ENCODE data around the gene IBA57. TPM values are rescaled to one million over a fixed set of nuclear protein-coding genes. Genes with fewer than 3 reads are reported as not detected.

IBA57 gene
- total RNA-seq, 2 experiments from 2014 or later = 9.1 to 9.9 TPM

DNA sequence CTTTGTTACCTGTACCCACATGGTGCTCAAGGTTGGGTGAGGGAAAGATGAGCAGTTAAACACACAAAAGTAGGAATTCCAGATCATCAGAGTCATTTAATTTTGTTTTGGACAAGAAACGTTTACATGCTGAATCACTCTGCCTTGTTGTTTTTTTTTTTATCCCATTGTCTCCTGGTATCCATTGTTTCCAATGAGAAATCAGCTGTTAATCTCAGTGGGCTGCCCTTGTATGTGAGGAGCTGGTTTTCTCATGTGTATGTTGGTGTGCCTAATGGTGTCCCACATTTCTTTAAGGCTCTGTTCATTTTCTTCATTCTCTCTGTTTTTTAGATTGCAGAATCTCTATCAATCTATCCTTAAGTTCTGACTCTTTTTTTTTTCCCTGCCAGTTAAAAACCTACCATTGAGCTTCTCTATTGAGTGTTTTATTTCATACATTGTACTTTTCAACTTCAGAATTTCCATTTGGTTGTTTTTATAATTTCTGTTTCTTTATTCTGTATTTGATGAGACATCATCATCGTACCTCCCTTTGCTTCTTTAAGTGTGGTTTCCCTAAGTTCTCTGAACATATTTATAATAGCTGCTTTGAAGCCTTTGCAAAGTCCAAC is 33.5 kb downstream of the IBA57 start:
- Histone ChIP-seq H3K4me2 (ENCODE audit: low read length) (no peak overlapping the region), H3K9me3 (ENCODE audit: low read length) (peaks cover 20% of the 10 kb centered on the region; the same call in 1 of the 2 replicates), H2AFZ (ENCODE audit: low read length) (no peak overlapping the region), H4K20me1 (ENCODE audit: insufficient read depth, low read length) (no peaks in the 10 kb centered on the region), H3K4me1 (ENCODE audit: insufficient read depth, low read length, poor library complexity, severe bottlenecking) (no peaks in the 10 kb centered on the region), H3K79me2 (ENCODE audit: insufficient read depth, low read depth, low read length) (no peaks in the 10 kb centered on the region), H3K4me3 (ENCODE audit: low read depth, low read length, poor library complexity, severe bottlenecking) (no peak overlapping the region), H3K36me3 (ENCODE audit: insufficient read depth, low read length) (no peaks in the 10 kb centered on the region), H3K9me2 (ENCODE audit: insufficient read depth, low read length) (no peaks in the 10 kb centered on the region), H3K27ac (ENCODE audit: low read depth, low read length, poor library complexity, severe bottlenecking) (no peak overlapping the region)
- POLR2A ChIA-PET = interaction anchor here (0.7 kb wide), 1 partner anchor 21 kb away, joined by 3 read pairs; no protein-coding TSS in a partner anchor
- CTCF ChIA-PET (ENCODE audit: unreplicated experiment) = no interaction called here
- TF ChIP-seq EZH2phosphoT487 (IDR thresholded peaks at IDR 0.05; ENCODE audit: borderline replicate concordance, low read depth, low read length) = no peak
- TF ChIP-seq CTCF (conservative IDR thresholded peaks at IDR 0.05; ENCODE audit: low read length) = no peak
- DNase-seq (ENCODE audit: low spot score) = peak; percentile 29
- intact Hi-C loops (cut with micrococcal nuclease; ENCODE audit: unreplicated experiment) = no loop called here
- no TSS peak for BruUV-seq (replicated peaks)

DNA sequence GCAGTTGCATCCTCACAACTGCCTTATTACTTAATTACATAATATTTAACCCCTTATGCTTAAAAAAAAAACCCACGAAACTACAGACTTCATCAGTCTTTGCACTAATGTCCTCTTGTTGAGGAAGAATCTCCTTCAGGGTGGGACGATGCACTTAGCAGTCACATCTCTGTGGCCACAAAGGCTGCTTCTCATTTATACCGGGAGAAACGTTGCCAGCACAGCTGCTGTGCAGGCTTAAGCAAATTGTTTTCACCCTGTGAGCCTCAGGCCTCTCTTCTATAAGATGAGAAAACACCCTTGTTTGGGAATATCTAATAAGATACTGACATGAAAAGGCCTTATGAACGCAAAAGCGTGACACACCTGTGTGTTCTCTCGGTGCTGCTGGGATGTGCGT is 39.4 kb downstream of the IBA57 start:
- intact Hi-C loops (cut with micrococcal nuclease; ENCODE audit: unreplicated experiment) = no loop called here
- Histone ChIP-seq H3K4me1 (ENCODE audit: insufficient read depth, low read length, poor library complexity, severe bottlenecking) (no peaks in the 10 kb centered on the region), H2AFZ (ENCODE audit: low read length) (no peak overlapping the region), H3K79me2 (ENCODE audit: insufficient read depth, low read depth, low read length) (no peaks in the 10 kb centered on the region), H3K27ac (ENCODE audit: low read depth, low read length, poor library complexity, severe bottlenecking) (no peak overlapping the region), H3K4me3 (ENCODE audit: low read depth, low read length, poor library complexity, severe bottlenecking) (no peak overlapping the region), H3K9me3 (ENCODE audit: low read length) (peaks cover 5% of the 10 kb centered on the region; the same call in 1 of the 2 replicates), H3K36me3 (ENCODE audit: insufficient read depth, low read length) (no peaks in the 10 kb centered on the region), H3K9me2 (ENCODE audit: insufficient read depth, low read length) (no peaks in the 10 kb centered on the region), H3K4me2 (ENCODE audit: low read length) (no peak overlapping the region), H4K20me1 (ENCODE audit: insufficient read depth, low read length) (no peaks in the 10 kb centered on the region)
- DNase-seq (ENCODE audit: low spot score) = no peak
- TF ChIP-seq EZH2phosphoT487 (IDR thresholded peaks at IDR 0.05; ENCODE audit: borderline replicate concordance, low read depth, low read length) (no peak), CTCF (conservative IDR thresholded peaks at IDR 0.05; ENCODE audit: low read length) (no peak)
- POLR2A ChIA-PET = no interaction called here
- BruUV-seq (replicated peaks) = no TSS peak
- CTCF ChIA-PET (ENCODE audit: unreplicated experiment) = no interaction called here

DNA sequence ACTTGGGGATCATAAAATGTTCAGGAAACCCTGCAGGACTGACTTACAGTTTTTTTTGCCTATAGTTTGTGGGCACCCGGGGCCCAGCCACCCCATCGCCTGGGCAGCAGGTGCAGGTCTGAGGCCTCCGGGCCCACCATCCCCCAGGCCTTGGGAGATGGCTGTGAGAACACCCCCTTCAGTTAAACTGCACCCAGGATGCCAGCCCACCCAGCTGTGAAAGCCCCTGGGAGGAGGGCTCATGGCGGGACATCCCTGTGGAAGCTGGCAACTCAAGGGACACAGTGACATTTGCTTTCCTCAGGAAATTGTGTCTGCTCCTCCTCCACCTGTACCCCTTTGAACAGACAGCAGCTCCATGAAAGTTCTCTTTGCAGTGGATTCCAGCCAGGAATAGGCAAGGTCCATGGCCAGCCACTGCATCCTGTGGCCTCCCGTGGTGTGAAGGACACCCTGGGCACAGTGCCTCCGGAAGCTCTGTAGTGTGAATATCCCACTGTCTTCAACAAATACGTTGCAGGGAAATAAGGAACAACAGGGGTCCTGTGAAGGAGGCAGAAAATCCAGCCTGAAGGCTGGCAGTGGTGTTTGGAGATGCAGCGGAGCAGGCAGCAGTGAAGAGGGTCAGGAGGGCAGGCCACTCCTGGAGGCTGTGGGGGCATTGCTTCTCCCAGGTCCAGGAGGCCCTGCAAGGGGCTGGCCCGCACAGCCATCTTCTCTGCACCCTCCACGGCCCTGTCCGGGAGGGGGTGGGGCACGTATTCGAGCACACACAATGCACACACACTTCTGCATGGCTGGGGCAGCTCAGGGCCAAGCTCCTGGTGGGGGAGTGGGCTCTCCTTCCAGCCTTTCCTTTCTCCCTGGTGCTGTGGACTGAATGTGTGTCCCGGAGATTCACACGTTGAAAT is 40.2 kb downstream of the IBA57 start:
- BruUV-seq (replicated peaks) = no TSS peak
- no peak for TF ChIP-seq CTCF (conservative IDR thresholded peaks at IDR 0.05; ENCODE audit: low read length)
- no peak for TF ChIP-seq EZH2phosphoT487 (IDR thresholded peaks at IDR 0.05; ENCODE audit: borderline replicate concordance, low read depth, low read length)
- Histone ChIP-seq H3K4me1 (ENCODE audit: insufficient read depth, low read length, poor library complexity, severe bottlenecking) (no peaks in the 10 kb centered on the region), H3K9me3 (ENCODE audit: low read length) (no peaks in the 10 kb centered on the region), H3K4me3 (ENCODE audit: low read depth, low read length, poor library complexity, severe bottlenecking) (no peak overlapping the region), H3K36me3 (ENCODE audit: insufficient read depth, low read length) (no peaks in the 10 kb centered on the region), H2AFZ (ENCODE audit: low read length) (no peak overlapping the region), H3K9me2 (ENCODE audit: insufficient read depth, low read length) (no peaks in the 10 kb centered on the region), H3K27ac (ENCODE audit: low read depth, low read length, poor library complexity, severe bottlenecking) (no peak overlapping the region), H4K20me1 (ENCODE audit: insufficient read depth, low read length) (no peaks in the 10 kb centered on the region), H3K79me2 (ENCODE audit: insufficient read depth, low read depth, low read length) (no peaks in the 10 kb centered on the region), H3K4me2 (ENCODE audit: low read length) (no peak overlapping the region)
- ChIA-PET POLR2A (no interaction called here), CTCF (ENCODE audit: unreplicated experiment) (no interaction called here)
- intact Hi-C loops (cut with micrococcal nuclease; ENCODE audit: unreplicated experiment) = no loop called here
- DNase-seq (ENCODE audit: low spot score) = no peak
